GM23338 (cell line): ENCODE data around the gene CTNNA2. TPM values are rescaled to one million over a fixed set of nuclear protein-coding genes. Genes with fewer than 3 reads are reported as not detected.

Source experiments
- ATAC-seq: fragments of 200-7000 bp; cut with Tn5 transposase; 3 replicates; pipeline ENCODE4 v1.9.1; 2020
- DNase-seq: peaks from one replicate; pipeline ENCODE4 v3.0.0-alpha.2; 2015; ENCODE audit warnings: low spot score
- H2AFZ ChIP-seq: fragments of 200-600 bp; sonication (generic); 2 replicates; pipeline ENCODE4 v1.8.0; 2016; ENCODE audit warnings: antibody characterized with exemption, mild to moderate bottlenecking, moderate library complexity
- H3F3A ChIP-seq: fragments of 200-600 bp; sonication (generic); replicated peaks from 2 replicates; pipeline ENCODE4 v1.8.0; 2017; ENCODE audit warnings: antibody characterized with exemption, mixed run types, low read depth
- H3K27ac ChIP-seq: fragments of 200-600 bp; sonication (generic); 2 replicates; pipeline ENCODE4 v1.6.1; 2016; ENCODE audit warnings: low read depth
- H3K27me3 ChIP-seq: fragments of 200-600 bp; sonication (generic); 2 replicates; pipeline ENCODE4 v1.8.0; 2016; ENCODE audit warnings: mild to moderate bottlenecking, mixed run types, moderate library complexity; ENCODE audit not compliant: insufficient read depth
- H3K36me3 ChIP-seq: fragments of 200-600 bp; sonication (generic); 2 replicates; pipeline ENCODE4 v1.8.0; 2016; ENCODE audit warnings: mild to moderate bottlenecking; ENCODE audit not compliant: insufficient read depth
- H3K4me1 ChIP-seq: fragments of 200-600 bp; sonication (generic); 2 replicates; pipeline ENCODE4 v1.8.0; 2016; ENCODE audit warnings: mild to moderate bottlenecking, moderate library complexity; ENCODE audit not compliant: insufficient read depth
- H3K4me2 ChIP-seq: fragments of 200-600 bp; sonication (generic); 2 replicates; pipeline ENCODE4 v1.7.1; 2017; ENCODE audit warnings: mixed run types
- H3K4me3 ChIP-seq: fragments of 200-600 bp; sonication (generic); 2 replicates; pipeline ENCODE4 v1.6.1; 2016; ENCODE audit warnings: mixed run types
- H3K79me2 ChIP-seq: fragments of 200-600 bp; sonication (generic); replicated peaks from 2 replicates; pipeline ENCODE4 v1.8.0; 2017; ENCODE audit warnings: mild to moderate bottlenecking; ENCODE audit not compliant: insufficient read depth
- H3K9me2 ChIP-seq: fragments of 200-600 bp; sonication (generic); 2 replicates; pipeline ENCODE4 v1.8.0; 2017; ENCODE audit not compliant: insufficient read depth
- H4K20me1 ChIP-seq: fragments of 200-600 bp; sonication (generic); replicated peaks from 2 replicates; pipeline ENCODE4 v1.8.0; 2017; ENCODE audit warnings: mild to moderate bottlenecking; ENCODE audit not compliant: insufficient read depth
- H3K27ac Mint-ChIP-seq: 2 replicates; pipeline ENCODE4 v1.8.0; 2020; ENCODE audit warnings: inconsistent platforms, mild to moderate bottlenecking, moderate library complexity, mixed read lengths
- H3K27me3 Mint-ChIP-seq: 3 replicates; pipeline ENCODE4 v1.8.0; 2022; ENCODE audit warnings: low read depth, mild to moderate bottlenecking, moderate library complexity, mixed read lengths, inconsistent platforms; ENCODE audit not compliant: insufficient read depth, poor library complexity
- H3K36me3 Mint-ChIP-seq: 3 replicates; pipeline ENCODE4 v1.8.0; 2021; ENCODE audit warnings: low read depth, mild to moderate bottlenecking, inconsistent platforms, moderate library complexity, mixed read lengths
- H3K4me1 Mint-ChIP-seq: 3 replicates; pipeline ENCODE4 v1.8.0; 2020; ENCODE audit warnings: mild to moderate bottlenecking, inconsistent platforms, mixed read lengths
- H3K4me3 Mint-ChIP-seq: 3 replicates; pipeline ENCODE4 v1.8.0; 2021; ENCODE audit warnings: moderate library complexity, mild to moderate bottlenecking, inconsistent platforms, mixed read lengths
- H3K9me3 Mint-ChIP-seq: 3 replicates; pipeline ENCODE4 v1.8.0; 2020; ENCODE audit warnings: moderate library complexity, mild to moderate bottlenecking, inconsistent platforms, mixed read lengths
- CREB1 ChIP-seq: fragments of 250-450 bp; sonication (Bioruptor Pico); IDR thresholded peaks from 2 replicates; pipeline ENCODE4 v1.5.0; 2020; ENCODE audit warnings: low read depth, mild to moderate bottlenecking, moderate library complexity
- EZH2 ChIP-seq: fragments of 200-600 bp; sonication (generic); IDR thresholded peaks from one replicate; pipeline ENCODE4 v1.8.0; 2017; ENCODE audit warnings: antibody characterized with exemption, mild to moderate bottlenecking, low read depth; ENCODE audit not compliant: unreplicated experiment
- JUNB ChIP-seq: IDR thresholded peaks from one replicate; pipeline ENCODE4 v1.6.1; 2016; ENCODE audit warnings: antibody characterized with exemption; ENCODE audit not compliant: unreplicated experiment
- NANOG ChIP-seq: IDR thresholded peaks from 2 replicates; pipeline ENCODE4 v1.6.1; 2016; ENCODE audit warnings: antibody characterized with exemption, borderline replicate concordance
- POLR2AphosphoS5 ChIP-seq: IDR thresholded peaks from 2 replicates; pipeline ENCODE4 v1.6.1; 2016; ENCODE audit warnings: antibody characterized with exemption, low read depth
- STAT1 ChIP-seq: IDR thresholded peaks from one replicate; pipeline ENCODE4 v1.6.1; 2016; ENCODE audit warnings: antibody characterized with exemption; ENCODE audit not compliant: unreplicated experiment
- ZNF114 ChIP-seq: fragments of 250-450 bp; sonication (Bioruptor Pico); IDR thresholded peaks from 2 replicates; pipeline ENCODE4 v1.5.0; 2020; ENCODE audit warnings: mild to moderate bottlenecking, moderate library complexity
- ZNF331 ChIP-seq: fragments of 250-450 bp; sonication (Bioruptor Pico); IDR thresholded peaks from 2 replicates; pipeline ENCODE4 v1.5.0; 2020; ENCODE audit warnings: low read depth, mild to moderate bottlenecking, moderate library complexity
- polyA plus RNA-seq: library from polyadenylated mRNA; unstranded; fragments of >200 nt; fragmentation: Nextera tagmentation; extraction: Ambion mirVana; gene quantifications from 2 replicates; pipeline ENCODE4 v1.2.1, GENCODE V29; 2016
- total RNA-seq: library from RNA; depleted of rRNA; stranded (reverse); fragments of >200 nt; shearing (Covaris generic); gene quantifications from 2 replicates; pipeline ENCODE4 v1.2.3, GENCODE V29; 2014
- TF ChIP-seq, protein P1 (sequence below): fragments of 250-450 bp; sonication (Bioruptor Pico); IDR thresholded peaks from 2 replicates; pipeline ENCODE4 v1.5.0; 2020; ENCODE audit warnings: mild to moderate bottlenecking, moderate library complexity
- TF ChIP-seq, protein P2 (sequence below): IDR thresholded peaks from 2 replicates; pipeline ENCODE4 v1.6.1; 2016; ENCODE audit warnings: antibody characterized with exemption
- TF ChIP-seq, protein P3 (sequence below): IDR thresholded peaks from one replicate; pipeline ENCODE4 v1.6.1; 2018; ENCODE audit warnings: antibody characterized with exemption; ENCODE audit not compliant: unreplicated experiment

The CTNNA2 gene
- total and polyA plus RNA-seq, 2 experiments from 2014 or later, result 6.4 to 15.6 TPM

DNA sequence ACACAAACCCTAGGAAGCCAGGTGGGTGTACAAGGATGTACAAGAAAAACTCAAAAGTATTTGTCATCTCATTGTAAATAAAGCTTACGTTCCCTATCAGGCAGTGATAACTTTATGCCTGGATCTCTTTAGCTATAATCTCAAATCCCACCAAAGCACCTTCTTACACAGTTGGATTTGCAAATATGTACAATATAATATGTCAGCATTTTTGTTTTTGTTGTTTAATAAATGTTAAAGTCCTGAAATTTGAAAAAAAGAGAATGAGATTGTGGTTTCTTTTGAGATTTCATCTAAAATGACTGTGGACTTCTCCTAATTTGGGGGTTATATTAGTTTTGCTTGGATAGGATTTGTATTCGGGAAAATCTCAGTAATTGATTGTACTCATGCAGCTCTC is 709.8 kb downstream of the CTNNA2 start (continued):
- TF ChIP-seq, protein P1, sequence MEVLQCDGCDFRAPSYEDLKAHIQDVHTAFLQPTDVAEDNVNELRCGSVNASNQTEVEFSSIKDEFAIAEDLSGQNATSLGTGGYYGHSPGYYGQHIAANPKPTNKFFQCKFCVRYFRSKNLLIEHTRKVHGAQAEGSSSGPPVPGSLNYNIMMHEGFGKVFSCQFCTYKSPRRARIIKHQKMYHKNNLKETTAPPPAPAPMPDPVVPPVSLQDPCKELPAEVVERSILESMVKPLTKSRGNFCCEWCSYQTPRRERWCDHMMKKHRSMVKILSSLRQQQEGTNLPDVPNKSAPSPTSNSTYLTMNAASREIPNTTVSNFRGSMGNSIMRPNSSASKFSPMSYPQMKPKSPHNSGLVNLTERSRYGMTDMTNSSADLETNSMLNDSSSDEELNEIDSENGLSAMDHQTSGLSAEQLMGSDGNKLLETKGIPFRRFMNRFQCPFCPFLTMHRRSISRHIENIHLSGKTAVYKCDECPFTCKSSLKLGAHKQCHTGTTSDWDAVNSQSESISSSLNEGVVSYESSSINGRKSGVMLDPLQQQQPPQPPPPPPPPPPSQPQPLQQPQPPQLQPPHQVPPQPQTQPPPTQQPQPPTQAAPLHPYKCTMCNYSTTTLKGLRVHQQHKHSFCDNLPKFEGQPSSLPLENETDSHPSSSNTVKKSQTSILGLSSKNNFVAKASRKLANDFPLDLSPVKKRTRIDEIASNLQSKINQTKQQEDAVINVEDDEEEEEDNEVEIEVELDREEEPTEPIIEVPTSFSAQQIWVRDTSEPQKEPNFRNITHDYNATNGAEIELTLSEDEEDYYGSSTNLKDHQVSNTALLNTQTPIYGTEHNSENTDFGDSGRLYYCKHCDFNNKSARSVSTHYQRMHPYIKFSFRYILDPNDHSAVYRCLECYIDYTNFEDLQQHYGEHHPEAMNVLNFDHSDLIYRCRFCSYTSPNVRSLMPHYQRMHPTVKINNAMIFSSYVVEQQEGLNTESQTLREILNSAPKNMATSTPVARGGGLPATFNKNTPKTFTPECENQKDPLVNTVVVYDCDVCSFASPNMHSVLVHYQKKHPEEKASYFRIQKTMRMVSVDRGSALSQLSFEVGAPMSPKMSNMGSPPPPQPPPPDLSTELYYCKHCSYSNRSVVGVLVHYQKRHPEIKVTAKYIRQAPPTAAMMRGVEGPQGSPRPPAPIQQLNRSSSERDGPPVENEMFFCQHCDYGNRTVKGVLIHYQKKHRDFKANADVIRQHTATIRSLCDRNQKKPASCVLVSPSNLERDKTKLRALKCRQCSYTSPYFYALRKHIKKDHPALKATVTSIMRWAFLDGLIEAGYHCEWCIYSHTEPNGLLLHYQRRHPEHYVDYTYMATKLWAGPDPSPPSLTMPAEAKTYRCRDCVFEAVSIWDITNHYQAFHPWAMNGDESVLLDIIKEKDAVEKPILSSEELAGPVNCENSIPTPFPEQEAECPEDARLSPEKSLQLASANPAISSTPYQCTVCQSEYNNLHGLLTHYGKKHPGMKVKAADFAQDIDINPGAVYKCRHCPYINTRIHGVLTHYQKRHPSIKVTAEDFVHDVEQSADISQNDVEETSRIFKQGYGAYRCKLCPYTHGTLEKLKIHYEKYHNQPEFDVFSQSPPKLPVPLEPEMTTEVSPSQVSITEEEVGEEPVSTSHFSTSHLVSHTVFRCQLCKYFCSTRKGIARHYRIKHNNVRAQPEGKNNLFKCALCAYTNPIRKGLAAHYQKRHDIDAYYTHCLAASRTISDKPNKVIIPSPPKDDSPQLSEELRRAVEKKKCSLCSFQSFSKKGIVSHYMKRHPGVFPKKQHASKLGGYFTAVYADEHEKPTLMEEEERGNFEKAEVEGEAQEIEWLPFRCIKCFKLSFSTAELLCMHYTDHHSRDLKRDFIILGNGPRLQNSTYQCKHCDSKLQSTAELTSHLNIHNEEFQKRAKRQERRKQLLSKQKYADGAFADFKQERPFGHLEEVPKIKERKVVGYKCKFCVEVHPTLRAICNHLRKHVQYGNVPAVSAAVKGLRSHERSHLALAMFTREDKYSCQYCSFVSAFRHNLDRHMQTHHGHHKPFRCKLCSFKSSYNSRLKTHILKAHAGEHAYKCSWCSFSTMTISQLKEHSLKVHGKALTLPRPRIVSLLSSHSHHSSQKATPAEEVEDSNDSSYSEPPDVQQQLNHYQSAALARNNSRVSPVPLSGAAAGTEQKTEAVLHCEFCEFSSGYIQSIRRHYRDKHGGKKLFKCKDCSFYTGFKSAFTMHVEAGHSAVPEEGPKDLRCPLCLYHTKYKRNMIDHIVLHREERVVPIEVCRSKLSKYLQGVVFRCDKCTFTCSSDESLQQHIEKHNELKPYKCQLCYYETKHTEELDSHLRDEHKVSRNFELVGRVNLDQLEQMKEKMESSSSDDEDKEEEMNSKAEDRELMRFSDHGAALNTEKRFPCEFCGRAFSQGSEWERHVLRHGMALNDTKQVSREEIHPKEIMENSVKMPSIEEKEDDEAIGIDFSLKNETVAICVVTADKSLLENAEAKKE (CRISPR knock-in tag), result no peak
- TF ChIP-seq JUNB (no peak), EZH2 (no peak), NANOG (no peak)

DNA sequence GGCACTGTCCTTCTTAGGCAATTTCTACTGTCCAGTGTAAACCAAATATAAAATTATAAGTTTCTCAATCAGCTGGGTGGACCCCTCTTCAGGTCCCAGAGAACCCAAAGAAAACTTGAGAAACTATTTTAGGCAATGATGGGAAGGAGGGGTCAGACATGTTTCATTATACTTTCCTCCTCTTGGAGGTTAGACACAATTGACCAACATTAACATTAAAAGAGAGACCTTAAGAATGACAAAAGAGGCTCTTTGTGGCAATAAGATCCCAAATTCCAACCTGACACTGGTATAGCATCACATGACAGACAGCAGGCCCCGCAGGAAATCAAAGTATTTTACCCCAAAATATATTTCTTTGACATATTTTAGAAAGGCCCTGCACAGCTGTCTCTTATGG is 718.6 kb downstream of the CTNNA2 start:
- TF ChIP-seq JUNB, result no peak
- TF ChIP-seq POLR2AphosphoS5, result no peak
- TF ChIP-seq, protein P2, sequence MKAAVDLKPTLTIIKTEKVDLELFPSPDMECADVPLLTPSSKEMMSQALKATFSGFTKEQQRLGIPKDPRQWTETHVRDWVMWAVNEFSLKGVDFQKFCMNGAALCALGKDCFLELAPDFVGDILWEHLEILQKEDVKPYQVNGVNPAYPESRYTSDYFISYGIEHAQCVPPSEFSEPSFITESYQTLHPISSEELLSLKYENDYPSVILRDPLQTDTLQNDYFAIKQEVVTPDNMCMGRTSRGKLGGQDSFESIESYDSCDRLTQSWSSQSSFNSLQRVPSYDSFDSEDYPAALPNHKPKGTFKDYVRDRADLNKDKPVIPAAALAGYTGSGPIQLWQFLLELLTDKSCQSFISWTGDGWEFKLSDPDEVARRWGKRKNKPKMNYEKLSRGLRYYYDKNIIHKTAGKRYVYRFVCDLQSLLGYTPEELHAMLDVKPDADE, result no peak
- no peak for TF ChIP-seq NANOG
- no peak for TF ChIP-seq STAT1
- TF ChIP-seq, protein P3, sequence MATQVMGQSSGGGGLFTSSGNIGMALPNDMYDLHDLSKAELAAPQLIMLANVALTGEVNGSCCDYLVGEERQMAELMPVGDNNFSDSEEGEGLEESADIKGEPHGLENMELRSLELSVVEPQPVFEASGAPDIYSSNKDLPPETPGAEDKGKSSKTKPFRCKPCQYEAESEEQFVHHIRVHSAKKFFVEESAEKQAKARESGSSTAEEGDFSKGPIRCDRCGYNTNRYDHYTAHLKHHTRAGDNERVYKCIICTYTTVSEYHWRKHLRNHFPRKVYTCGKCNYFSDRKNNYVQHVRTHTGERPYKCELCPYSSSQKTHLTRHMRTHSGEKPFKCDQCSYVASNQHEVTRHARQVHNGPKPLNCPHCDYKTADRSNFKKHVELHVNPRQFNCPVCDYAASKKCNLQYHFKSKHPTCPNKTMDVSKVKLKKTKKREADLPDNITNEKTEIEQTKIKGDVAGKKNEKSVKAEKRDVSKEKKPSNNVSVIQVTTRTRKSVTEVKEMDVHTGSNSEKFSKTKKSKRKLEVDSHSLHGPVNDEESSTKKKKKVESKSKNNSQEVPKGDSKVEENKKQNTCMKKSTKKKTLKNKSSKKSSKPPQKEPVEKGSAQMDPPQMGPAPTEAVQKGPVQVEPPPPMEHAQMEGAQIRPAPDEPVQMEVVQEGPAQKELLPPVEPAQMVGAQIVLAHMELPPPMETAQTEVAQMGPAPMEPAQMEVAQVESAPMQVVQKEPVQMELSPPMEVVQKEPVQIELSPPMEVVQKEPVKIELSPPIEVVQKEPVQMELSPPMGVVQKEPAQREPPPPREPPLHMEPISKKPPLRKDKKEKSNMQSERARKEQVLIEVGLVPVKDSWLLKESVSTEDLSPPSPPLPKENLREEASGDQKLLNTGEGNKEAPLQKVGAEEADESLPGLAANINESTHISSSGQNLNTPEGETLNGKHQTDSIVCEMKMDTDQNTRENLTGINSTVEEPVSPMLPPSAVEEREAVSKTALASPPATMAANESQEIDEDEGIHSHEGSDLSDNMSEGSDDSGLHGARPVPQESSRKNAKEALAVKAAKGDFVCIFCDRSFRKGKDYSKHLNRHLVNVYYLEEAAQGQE, result no peak
- no peak for TF ChIP-seq ZNF331 (CRISPR knock-in tag)
- no peak for TF ChIP-seq ZNF114 (CRISPR knock-in tag)
- no peak for TF ChIP-seq CREB1 (CRISPR knock-in tag)
- no peak for TF ChIP-seq EZH2
- Histone ChIP-seq H3K4me3 (no peak overlapping the region), H3K4me1 (peaks cover 12% of the 10 kb centered on the region), H3K9me2 (peaks cover 26% of the 10 kb centered on the region), H4K20me1 (no peaks in the 10 kb centered on the region), H3K4me2 (peak overlapping the region; percentile 18), H3K36me3 (no peaks in the 10 kb centered on the region), H3K79me2 (no peaks in the 10 kb centered on the region), H3F3A (no peaks in the 10 kb centered on the region), H3K27me3 (no peaks in the 10 kb centered on the region), H2AFZ (no peak overlapping the region), H3K27ac (peak overlapping the region; percentile 85)
- peaks cover 3% of the 10 kb centered on the region; the same call in 1 of the 3 replicates for H3K36me3 Mint-ChIP-seq
- H3K4me3 Mint-ChIP-seq, result no peak overlapping the region
- peaks cover 7% of the 10 kb centered on the region for H3K27me3 Mint-ChIP-seq
- peak overlapping the region; percentile 96 for H3K27ac Mint-ChIP-seq
- H3K4me1 Mint-ChIP-seq, result peaks cover 23% of the 10 kb centered on the region
- DNase-seq, result peak; percentile 39
- H3K9me3 Mint-ChIP-seq, result peaks cover 9% of the 10 kb centered on the region; the same call in 1 of the 3 replicates
- peak; percentile 50; the same call in 2 of the 3 replicates for ATAC-seq
